Measurements from ENCODE around the gene NAIF1.

DNA sequence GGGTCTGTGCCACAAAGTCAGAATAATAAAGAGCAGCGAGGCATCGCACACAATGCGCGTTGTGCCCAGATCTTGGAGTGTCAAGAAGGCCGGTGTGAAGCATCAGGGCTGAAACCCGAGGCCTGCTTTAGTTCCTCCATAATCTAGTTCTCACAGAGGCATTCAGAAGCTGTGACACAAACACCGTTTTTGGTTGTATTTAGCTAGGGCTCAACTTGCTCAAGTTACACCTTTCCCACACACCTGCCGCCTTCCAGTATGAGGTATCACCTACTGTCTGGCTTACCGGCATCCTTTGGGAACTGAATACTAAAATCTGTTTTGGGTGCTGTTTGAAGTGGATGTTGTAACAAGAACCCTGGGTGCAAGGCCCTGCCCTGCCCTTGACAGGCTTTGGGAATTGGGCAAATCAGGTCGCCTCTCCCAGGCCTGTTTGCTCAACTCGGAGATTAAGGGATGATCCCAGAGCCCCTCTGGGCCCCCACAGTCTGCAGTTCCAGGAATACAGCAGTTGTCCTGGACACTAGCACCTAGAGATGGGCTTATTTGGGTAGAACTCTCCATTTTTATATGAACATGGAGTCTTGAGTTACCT, 27.9 kb upstream of the NAIF1 start:
- no peak for TF ChIP-seq GATA3 (IDR thresholded peaks at IDR 0.05; ENCODE audit: low read depth, low read length)
- no peak for TF ChIP-seq GATA2 (IDR thresholded peaks at IDR 0.05; ENCODE audit: low read depth, low read length)

Measured in SH-SY5Y (cell line).